Stimulated activated CD8-positive, alpha-beta memory T cell treated with anti-CD3 and anti-CD28 coated beads, Interleukin-4, amount 100 ng/mL, for 48 hours (primary cell): ENCODE data around the gene NALCN.

ENCODE experiments used
- DNase-seq: peaks from one replicate; pipeline ENCODE4 v3.0.0-alpha.2; 2020

NALCN gene

DNA sequence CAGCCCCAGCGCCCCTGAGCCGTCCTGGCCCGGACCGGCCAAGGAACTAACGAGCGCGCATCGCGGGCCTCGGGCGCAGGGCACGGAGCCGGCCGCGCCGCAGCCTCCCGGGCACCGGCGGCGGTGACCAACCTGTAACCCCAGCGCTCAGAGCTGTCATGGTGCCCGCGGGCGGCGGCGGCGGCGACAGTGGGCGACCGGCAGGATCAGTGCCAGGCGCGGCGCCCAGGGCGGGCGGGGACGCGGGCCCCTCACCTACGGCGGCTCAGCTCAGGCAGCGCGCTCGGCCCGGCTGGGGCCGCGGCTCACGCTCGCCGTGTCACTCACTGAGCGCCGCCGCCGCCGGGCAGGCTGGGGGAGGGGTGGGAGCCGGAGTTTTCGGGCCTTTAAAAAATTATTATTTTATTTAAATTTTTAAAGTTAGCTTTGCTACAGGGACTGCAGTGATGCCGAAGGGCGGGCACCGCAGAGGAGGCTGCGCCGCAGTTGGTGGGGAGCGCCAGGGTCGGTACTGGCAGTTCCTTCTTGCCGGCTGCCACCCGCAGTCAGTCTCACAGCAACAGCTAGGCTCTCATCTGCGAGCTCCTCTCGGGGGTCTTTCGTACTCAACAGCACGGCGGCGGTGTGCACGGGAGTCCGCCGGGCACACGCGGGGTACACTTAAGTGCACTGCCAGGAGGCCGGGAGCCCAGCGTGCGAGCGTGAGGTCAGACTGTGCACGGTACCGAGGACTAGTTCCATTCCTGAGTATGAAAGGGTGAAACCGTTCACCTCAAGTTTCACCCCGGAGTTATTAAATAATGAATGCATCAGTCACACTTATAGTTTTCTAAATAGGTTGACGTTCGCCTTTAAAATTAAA, at the start of gene NALCN:
NALCN (minus strand) TSS at position 328 of the 862 bp plus-strand sequence. CDS start 17,382 bp downstream, outside the sequence.
- DNase-seq, result no peak

DNA sequence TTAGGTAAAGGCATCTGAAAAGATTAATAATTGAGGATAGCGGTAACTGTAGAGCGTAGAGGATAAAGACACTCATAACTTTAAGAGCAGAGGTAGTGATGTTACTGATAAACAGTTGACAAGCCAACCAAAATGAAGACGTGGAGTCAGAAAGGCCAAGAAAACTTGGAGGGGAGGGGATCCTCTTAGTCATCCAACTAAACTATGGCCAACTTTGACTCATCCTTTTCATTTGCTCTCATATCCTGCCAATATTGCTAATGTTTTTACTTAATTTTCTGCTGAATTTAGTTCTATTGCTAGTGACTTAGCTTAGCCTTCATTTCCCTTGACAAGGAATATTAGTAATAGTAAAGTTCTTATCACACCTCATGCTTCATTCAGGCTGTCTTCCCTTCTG, 49.6 kb upstream of the NALCN start:
- DNase-seq, result no peak

DNA sequence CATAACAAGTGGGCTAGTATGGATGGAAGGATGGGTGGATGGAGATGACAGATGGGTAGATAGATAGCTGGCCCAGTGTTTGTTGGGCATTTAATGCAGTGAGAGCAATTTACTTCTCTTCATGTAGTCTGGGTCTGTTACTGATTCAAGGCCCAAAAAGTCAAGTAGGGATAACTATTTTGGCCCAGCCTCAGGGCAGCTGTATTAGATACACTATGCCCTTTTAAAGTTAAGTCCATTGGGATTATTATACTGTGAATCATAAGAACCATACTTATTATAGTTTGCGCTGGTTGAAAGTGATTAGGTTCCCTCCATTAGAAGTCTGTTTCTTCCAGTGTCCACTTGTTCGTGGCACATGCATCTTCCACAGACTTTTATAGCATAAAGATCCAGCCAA, 40.9 kb upstream of the NALCN start:
- DNase-seq, result no peak

DNA sequence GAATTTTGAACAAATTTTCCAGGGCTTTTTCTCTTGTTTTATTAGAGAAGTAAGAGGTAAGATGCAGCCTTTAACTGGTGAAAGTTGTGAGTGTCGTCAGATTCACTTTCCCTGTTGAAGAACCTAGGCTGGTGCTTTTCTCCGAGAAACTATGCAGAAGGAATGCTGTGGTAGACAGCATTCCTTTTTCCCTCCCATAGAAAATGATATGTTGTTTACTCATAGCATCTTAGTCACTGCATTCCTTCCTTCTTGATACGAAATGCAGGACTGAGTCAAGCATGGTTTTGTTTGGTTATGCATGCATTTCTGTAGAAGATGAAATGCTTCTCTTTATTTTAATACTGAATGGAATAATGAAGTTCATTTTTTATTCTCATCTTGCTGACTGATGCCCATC, 39.6 kb upstream of the NALCN start:
- DNase-seq, result no peak

DNA sequence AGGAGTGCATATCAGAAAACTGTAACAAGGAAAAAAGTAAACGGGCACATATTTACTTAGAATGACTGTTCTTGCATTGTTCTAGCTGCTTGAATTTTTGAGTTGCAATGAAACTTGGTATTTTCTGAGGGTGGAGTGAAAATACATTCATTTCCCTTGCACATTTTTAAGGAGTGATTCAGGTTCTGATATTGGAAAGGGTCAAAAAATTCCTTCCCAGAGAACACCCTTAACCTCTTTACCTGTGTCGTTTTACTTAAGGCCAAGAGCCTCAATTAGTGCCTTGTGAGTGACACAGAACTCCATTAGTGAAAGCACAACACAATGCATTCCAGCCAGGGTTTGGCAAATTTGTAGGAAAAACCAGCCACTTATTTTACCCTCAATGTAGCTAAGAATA, 38.5 kb upstream of the NALCN start:
- no peak for DNase-seq

DNA sequence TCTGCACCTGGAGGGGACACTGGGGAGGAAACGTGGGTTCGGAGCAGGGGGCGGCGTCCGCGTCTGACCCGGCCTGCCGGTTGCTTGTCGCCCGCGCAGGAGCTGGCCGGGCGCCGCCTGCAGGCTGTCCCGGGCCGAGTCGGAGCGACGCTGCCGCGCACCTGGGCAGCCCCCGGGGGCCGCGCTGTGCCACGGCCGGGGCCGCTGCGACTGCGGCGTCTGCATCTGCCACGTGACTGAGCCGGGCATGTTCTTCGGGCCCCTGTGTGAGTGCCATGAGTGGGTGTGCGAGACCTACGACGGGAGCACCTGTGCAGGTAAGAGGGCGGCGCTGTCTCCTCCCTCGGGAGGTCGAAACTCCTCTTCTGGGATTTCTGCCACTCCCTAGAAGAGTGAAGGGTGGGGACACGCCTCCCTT, 37.5 kb upstream of the NALCN start:
- no peak for DNase-seq

DNA sequence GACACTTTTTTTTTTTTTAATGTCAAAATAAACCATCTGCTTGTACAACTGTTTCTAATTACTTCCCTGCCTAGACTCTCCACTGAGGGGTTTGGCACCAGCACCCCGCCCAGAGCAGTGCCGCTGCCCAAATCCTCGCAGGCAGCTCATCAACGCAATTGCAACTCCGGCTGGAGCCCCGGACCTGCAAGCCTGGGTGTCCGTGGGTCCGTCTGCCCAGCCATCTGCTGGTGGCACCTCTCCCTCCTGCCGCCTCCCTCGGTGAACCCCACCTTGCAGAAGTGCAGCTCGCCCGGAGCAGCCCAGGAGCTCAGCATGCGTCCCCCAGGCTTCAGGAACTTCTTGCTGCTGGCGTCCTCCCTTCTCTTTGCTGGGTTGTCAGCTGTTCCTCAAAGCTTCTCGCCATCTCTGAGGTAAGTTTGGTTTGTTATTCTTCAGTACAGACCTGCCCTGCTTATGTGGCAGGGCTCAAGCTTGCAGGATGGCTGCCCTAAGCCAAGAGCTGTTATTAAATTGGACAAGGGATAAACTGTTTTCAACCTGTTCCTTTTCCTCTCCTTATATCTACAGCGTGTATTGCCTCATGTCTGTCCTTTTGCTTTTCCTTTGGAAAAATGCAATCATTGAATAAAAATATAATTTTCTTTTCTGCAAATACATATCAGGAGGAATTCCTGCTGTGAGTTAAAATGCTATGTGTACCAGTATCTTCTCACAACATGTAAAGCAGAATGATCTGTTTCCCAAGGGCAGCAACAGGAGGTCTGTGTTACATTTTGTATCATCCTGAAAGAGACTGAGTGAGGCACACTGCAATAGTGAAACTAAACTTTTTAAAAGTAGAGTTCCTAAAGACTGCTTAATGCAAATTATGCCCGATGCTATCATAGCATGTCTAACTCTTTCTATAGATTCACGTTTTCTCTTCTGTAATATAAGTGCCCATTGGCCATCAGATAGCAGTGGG, 36.5 kb upstream of the NALCN start, which contains the start of gene ITGBL1:
ITGBL1 (plus strand) TSS at position 157 of the 967 bp plus-strand sequence; CDS start at position 316, 159 bp downstream.
- DNase-seq, result no peak

DNA sequence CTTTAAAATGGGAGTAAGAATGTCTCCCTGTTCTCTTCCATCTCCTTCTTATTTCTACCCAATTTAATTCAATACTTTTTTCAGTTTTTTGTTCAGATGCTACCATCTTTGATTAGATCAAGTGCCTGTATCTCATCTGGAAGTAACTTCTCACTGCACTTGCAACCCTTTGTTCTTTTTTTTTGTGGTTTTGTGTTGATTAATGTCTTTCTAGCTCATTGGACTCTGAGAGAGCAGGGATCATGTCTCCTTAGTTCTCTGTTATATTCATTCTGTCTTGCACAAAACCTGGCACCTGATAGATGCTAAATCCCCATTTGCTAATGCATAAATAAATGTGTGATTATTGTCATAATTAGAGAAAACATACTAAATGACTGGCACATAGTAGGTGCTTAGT, 35.3 kb upstream of the NALCN start:
- DNase-seq, result no peak

DNA sequence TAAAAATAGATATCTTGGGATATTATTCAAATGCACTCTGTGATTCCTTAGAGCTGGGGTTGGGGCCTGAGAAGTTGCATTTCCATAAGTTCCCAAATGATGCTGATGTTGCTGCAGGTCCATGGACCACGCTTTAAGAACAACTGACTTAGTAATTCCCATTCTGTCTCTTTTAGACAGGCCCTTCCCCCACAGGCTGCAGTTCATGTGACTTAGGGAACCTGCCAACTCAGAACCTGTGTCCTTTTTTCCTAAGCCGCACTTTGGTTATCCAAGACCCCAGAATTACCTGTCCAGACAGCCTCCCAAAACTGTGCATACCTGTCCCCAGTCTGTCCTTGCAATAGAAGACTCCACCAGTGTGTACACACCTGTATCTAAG, 34.4 kb upstream of the NALCN start:
- DNase-seq, result no peak

DNA sequence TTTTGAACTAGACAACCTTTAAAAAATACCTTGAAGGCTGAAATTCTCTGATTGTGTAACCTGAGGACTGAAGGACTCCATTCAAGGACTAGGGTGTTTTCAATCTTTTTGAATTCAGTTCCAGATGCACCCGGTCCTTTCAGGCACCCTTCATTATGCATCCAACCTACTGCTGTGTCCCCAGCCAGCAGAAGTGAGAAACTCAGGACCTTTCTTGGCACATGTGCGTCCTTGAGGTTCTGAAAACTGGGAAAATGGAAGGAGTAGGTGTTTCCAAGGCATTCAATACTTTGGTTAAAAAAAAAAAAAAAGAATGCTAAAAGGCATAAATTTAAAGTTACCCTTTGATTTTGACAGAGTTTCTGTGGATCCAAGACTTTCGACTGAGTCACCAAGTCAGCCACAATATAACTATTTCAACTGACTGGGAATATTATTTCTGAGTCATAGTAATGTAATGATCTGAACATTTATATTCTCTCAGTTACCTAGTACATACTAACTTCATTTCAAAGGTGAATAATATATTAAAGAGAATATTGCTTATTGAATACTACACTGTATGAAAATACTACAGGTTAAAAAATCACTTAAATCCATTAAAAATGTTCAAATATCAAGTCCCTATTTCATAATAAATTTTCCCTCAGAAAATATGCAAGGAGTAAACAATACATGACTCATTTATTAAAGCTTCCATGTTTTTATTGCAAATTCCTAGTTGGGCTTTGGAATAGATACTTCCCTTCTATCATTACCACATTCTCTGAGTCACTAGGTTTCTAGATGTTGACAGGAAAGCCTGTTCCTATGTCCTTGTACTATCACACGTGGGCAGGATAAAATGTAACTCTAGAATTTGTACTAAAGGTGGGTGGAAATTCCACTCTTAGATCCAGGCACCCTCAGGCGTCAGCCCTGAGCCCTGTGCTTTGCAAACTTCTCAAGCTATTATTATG, 33.8 kb upstream of the NALCN start:
- no peak for DNase-seq

DNA sequence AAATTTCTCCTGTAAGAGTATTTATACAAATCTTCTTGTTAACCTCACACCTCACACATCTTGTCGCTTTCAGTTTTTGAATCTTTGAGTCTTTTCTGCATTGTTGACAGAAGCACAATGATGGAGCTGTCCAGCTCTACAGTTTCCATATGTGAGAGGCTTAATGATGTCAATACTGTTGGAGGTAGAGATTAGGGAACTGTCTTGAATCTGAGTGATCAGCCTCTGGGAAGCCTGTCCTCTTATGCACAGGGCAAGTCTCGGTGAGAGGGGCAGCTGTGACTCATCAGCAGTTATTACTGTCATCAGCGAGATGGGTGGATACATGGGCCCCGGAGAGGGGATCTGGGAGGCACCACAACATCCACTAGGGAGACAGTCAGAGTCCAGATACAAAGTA, 31.5 kb upstream of the NALCN start:
- DNase-seq, result no peak

DNA sequence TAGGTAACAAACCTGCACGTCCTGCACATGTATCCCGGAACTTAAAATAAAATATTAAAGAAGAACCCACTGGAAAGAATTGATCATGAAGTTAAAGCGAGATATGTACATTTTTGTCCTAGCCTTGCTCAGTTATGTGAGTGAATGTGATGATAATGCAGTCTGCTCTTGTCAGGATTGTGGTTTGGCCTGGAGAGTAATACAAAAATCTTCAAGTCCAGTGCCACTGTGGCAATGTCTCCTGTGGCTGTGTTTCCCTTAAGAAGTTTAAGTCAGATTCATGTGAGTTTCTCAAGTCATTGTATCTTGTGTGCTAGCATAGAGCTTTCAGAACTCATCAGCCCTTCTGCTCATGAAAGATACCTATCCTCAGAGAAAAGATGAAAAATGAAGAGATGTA, 18.2 kb upstream of the NALCN start:
- no peak for DNase-seq

DNA sequence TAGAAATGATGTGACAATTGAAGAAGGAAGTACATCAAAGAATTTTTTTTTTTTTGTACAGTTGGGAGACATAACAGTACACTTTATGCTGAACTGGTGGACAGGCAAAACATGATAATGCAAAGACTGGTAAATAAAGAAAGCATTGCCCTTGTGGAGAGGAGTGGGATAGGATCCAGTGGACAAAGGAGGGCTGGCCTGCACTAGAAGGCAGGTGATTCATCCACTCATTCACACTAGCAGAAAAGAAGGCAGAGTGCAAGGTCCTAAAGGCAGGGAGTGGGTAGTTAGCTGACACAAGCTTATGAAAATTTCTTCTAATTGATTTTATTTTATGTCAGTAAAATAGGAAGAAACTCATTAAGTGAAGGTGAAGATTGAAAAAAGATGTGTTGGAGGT, 17.6 kb upstream of the NALCN start:
- DNase-seq, result no peak

DNA sequence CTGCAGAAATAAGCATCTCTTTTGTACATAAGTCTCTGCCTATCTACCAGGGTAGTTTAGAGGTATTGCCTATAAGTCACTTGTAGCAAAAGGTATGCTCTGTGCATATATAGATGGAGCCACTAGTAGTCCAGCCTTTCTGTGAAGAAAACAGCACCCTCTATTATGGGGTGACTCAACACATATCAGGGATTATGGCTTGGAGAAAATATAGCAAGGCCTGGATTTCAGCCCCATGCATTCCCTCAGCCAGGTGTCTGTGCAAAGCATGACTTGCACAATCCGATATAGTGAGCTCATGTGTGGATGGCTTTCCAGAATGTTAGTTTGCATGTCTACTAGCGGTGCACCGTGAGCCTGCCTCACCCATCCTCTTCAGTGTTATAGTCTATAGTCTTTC, 13.4 kb upstream of the NALCN start:
- no peak for DNase-seq

DNA sequence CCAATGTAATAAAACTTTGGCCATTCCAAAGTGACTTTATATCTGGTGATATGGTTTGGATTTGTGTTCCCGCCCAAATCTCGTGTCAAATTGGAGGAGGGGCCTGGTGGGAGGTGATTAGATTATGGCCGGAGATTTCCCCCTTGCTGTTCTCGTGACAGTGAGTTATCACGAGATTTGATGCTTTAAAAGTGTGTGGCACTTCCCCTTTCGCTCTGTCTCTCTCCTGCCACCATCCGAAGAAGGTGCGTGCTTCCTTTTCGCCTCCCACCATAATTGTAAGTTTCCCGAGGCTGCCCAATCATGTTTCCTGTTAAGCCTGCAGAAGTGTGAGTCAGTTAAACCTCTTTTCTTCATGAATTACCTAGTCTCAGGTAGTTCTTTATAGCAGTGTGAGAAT, 9.3 kb upstream of the NALCN start:
- no peak for DNase-seq

DNA sequence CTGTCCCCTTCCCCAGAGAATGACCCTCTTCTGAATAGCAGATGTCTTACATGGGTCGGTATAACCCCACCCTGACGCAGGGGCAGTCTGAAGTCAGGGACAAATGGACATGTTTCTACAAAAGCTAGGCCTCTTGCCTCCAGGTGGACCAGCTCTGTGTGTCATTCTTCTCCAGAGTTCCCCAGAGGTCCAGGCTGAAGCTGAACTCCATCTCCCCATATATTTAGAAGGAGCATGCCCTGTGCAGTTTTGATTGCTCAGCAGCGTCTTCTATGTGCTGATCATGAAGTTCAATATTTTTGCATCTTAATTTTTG, 8.8 kb upstream of the NALCN start:
- no peak for DNase-seq

DNA sequence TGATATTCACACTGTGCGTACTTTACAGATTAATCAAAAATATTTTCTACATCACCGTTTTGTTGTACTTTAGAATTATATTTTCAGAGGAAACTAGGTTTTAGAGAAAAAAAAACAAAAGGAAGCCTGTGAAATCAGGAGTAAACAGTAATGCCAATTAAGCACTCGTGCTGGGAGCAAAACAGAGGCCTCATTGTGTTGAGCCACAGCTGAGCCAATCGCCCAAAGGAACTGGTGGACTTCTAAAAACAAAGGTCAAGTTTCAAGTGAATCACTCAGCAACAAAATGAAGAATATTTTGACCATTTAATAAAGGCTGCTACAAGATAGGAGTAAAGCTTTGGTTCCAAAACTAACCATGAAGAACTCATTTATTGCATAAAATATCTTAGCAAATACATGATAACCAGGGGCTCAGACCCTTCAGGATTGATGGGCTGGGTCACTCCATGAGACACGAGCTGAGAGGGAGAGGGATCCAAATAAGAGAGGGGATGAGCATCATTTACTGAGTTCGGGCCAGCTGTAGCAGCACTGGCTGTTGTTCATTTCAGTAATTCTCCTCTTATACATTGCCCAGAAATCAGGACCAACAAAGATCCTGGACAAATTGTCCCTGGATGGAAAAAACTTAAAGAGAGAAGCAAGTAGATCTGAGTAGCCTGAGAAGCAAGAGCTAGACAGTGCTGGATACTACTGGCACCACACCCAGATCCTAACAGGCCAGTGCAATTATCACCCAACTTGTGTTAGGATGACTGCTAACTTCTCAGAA, 8.3 kb upstream of the NALCN start:
- DNase-seq, result no peak

DNA sequence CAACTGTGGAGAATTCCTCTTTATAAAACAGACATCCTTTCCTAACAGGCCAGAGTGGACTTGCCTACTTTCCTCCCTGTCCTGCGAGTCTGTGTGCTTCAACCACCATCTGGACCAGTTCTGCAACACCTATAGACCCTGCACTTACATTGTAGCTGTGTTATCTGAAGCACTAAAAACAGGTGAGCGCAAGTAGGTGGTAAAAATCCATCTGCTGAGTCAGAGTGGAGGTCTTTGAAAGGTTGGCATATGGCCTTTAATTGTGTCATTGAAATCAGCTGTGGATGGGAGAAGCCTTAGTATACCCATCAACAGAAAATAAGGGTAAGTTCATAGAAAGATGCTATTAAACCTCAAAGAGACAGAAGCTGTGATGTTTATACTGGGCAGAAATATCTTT, 7.6 kb upstream of the NALCN start:
- DNase-seq, result no peak

DNA sequence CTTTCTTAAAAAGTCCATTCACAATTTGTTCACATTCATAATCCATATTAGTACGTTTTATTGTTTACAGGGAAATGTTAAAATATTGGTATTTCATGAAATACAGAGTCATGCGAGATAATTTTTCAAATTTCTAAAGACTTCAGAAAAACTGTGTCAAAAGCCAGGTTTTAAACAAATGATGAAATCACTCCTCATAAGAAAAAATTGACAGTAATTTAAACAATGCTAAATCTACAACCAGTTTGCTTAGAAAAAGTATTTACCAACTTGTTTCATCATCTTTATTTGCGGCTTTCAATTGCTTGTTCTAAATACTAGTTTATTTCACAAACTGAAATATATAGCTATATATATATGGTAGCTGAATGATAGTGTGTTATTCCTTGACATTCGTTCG, 1.2 kb upstream of the NALCN start:
- DNase-seq, result no peak

DNA sequence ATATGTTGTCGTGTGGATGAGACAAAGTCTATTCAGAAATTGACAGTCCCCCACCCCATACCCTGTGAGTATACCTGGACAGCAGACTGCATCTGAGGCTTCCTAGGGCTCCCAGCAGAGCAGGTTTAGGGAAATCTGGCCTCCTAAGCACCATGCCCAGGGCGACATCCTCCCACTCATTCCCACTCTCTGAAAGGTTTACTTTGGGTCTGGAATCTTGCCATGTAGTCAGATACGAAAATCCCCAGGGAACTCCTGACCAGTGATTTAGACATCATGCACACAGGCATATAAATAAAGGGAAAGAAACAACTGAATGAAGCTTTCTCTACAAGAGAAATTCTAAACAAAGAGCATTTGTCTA, 717 bp upstream of the NALCN start:
- no peak for DNase-seq

DNA sequence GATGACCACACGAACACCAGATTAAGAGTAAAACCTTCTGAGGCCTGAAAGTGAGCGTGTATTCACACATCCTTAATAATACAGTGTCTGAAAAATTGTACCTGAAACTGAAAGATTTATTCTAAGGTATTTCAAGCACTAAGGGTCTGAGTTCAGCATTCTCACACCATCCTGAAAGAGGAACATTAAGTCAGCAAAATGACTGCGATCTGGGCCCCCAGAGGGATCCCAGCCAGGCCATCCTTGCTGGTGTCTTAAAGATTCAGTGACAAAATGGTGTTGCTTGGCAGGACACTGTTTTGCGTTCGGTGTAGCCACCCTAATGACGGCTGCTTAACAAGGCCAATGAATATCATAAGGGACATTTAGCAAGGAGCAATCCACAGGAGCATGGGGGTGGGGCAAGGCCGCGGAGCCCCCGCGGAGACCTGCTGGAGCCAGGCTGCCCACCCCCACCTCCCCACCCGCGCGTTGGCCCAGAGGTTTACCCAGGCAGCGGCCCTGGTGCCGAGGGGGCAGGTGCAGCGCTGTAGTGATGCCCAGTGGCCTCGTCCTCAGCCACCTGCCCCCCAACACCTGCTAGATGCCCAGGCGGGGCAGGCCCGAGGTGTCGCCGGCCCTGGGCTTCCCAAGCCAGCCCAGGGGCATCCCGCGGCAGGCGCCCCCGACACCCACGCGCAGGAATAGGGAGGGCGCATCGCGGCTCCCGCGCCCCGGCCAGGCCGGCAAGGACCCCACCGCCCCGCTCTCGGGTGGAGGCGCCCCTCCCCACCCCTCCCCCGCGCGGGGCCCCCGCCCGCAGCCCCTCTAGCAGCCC, 742 bp downstream of the NALCN start:
- DNase-seq, result no peak
